ENCODE measurements around the gene SH3GL3. TPM values are rescaled to one million over a fixed set of nuclear protein-coding genes. Genes with fewer than 3 reads are reported as not detected.

SH3GL3 gene
- total and polyA plus RNA-seq, 7 donors, result 0.04 to 0.99 (median 0.63) TPM; not detected in 3

DNA sequence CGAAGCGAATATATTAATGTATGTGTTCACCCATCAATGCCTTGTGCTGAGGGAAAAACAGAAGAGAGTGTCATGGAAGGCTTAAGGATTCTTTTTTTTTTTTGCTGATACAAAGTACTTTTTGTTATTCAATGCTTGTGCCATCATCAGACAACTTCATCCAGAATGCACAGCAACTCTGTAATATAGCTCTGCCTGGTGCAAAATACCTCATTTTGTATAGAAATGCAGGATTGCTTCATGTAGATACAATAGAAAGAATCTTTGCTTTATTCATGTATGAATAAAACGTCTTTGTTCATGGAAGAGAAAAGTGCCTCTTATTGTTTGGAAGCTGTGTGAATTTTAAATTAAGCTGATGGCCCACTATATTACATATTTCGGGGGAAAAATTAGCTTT lies 62.9 kb downstream of the SH3GL3 start:
- WGBS, 2 donors, result 76 to 82% methylated on average over 4 of the region's 4 CpGs
- Histone ChIP-seq H3K4me3 (no peak overlapping the region), H3K4me1 (no peaks in the 10 kb centered on the region), H3K27me3 (no peaks in the 10 kb centered on the region), H3K9me3 (no peaks in the 10 kb centered on the region), H3K27ac (no peak overlapping the region), H3K36me3 (no peaks in the 10 kb centered on the region)
- intact Hi-C loops (cut with DNase I), result no loop called here
- DNase-seq, result no peak
- TF ChIP-seq, protein P1, sequence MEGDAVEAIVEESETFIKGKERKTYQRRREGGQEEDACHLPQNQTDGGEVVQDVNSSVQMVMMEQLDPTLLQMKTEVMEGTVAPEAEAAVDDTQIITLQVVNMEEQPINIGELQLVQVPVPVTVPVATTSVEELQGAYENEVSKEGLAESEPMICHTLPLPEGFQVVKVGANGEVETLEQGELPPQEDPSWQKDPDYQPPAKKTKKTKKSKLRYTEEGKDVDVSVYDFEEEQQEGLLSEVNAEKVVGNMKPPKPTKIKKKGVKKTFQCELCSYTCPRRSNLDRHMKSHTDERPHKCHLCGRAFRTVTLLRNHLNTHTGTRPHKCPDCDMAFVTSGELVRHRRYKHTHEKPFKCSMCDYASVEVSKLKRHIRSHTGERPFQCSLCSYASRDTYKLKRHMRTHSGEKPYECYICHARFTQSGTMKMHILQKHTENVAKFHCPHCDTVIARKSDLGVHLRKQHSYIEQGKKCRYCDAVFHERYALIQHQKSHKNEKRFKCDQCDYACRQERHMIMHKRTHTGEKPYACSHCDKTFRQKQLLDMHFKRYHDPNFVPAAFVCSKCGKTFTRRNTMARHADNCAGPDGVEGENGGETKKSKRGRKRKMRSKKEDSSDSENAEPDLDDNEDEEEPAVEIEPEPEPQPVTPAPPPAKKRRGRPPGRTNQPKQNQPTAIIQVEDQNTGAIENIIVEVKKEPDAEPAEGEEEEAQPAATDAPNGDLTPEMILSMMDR (IDR thresholded peaks at IDR 0.05), result no peak
- TF ChIP-seq EP300 (IDR thresholded peaks at IDR 0.05) (no peak), POLR2A (IDR thresholded peaks at IDR 0.05) (no peak), POLR2AphosphoS5 (IDR thresholded peaks at IDR 0.05) (no peak)

DNA sequence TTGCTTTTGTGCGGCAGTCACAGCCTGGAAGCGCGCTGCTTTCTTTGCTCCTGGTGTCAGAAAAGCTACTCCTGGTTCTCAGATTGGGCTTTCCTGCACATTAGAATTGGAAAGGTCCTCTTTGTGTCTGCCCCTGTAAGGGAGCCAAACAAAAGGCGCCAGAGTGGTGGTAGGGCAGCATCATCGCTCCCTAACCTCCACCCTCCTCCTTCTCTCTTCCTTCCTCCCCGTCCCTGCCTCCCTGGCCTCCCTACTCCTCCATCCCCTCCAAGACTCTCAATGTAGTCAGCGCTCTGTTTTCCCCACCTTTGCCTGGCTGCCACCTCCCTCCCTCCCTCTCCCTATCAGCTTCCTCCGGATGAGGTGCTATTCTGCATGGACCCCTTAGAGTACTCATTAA lies 65.3 kb downstream of the SH3GL3 start:
- no peaks in the 10 kb centered on the region for H3K36me3 ChIP-seq
- DNase-seq, result no peak
- no peak overlapping the region for H3K4me3 ChIP-seq
- TF ChIP-seq, protein P1 (IDR thresholded peaks at IDR 0.05), result no peak
- no peak for TF ChIP-seq POLR2A (IDR thresholded peaks at IDR 0.05)
- no peak for TF ChIP-seq POLR2AphosphoS5 (IDR thresholded peaks at IDR 0.05)
- no peak for TF ChIP-seq EP300 (IDR thresholded peaks at IDR 0.05)
- no peaks in the 10 kb centered on the region for H3K9me3 ChIP-seq
- intact Hi-C loops (cut with DNase I), result no loop called here
- no peaks in the 10 kb centered on the region for H3K4me1 ChIP-seq
- no peak overlapping the region for H3K27ac ChIP-seq
- 50 to 71% methylated on average over 8 of the region's 8 CpGs for WGBS, 2 donors
- no peaks in the 10 kb centered on the region for H3K27me3 ChIP-seq

DNA sequence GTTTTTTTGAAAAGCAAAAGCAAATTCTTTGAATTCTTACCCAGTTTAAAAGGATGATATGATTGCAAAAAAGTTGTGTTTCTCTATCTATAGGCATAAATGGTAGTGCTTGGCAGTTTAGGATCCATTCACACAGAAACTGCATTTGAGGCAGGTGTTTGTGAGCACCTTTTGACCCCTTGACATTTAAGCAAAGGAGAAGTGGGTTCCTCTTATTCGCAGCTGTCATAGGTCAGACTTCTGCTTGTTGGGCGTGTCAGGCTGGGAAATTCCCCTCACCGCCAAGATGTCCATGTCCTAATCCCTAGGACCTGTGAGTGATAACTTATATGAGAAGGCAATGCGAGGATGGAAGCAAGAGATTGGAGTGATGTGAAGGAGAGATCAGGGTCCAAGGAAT lies 67.4 kb downstream of the SH3GL3 start:
- no peaks in the 10 kb centered on the region for H3K9me3 ChIP-seq
- no peak for TF ChIP-seq EP300 (IDR thresholded peaks at IDR 0.05)
- no peak for TF ChIP-seq POLR2A (IDR thresholded peaks at IDR 0.05)
- TF ChIP-seq, protein P1 (IDR thresholded peaks at IDR 0.05), result no peak
- no peak for TF ChIP-seq POLR2AphosphoS5 (IDR thresholded peaks at IDR 0.05)
- intact Hi-C loops (cut with DNase I), result no loop called here
- H3K27ac ChIP-seq, result no peak overlapping the region
- no peaks in the 10 kb centered on the region for H3K4me1 ChIP-seq
- DNase-seq, result no peak
- 59 to 82% methylated on average over 4 of the region's 4 CpGs for WGBS, 2 donors
- H3K4me3 ChIP-seq, result no peak overlapping the region
- no peaks in the 10 kb centered on the region for H3K27me3 ChIP-seq
- H3K36me3 ChIP-seq, result no peaks in the 10 kb centered on the region

DNA sequence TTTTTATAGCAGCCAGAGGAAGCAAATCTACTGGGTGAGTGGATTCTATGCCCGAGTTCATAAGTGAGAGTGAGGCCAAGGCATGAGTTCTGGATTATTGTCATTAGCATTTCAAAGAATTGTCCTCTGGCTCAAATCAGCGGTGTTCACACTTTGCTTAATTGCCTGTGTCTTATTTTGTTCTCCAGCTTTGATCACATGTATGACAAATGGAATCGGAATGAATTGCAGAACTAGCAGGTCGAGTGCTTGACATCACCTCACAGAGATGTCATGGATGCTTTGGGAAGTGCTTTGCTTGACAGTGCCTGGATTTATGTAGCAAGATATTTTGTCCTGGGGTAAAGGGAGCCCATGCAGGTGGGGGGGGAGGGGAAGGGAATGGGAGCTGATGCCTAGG lies 68.0 kb downstream of the SH3GL3 start:
- no peak overlapping the region for H3K4me3 ChIP-seq
- no peak for DNase-seq
- intact Hi-C loops (cut with DNase I), result no loop called here
- no peak overlapping the region for H3K27ac ChIP-seq
- H3K4me1 ChIP-seq, result no peaks in the 10 kb centered on the region
- WGBS, 2 donors, result 56 to 71% methylated on average over 4 of the region's 4 CpGs
- no peaks in the 10 kb centered on the region for H3K9me3 ChIP-seq
- H3K36me3 ChIP-seq, result no peaks in the 10 kb centered on the region
- TF ChIP-seq EP300 (IDR thresholded peaks at IDR 0.05), result no peak
- no peaks in the 10 kb centered on the region for H3K27me3 ChIP-seq

DNA sequence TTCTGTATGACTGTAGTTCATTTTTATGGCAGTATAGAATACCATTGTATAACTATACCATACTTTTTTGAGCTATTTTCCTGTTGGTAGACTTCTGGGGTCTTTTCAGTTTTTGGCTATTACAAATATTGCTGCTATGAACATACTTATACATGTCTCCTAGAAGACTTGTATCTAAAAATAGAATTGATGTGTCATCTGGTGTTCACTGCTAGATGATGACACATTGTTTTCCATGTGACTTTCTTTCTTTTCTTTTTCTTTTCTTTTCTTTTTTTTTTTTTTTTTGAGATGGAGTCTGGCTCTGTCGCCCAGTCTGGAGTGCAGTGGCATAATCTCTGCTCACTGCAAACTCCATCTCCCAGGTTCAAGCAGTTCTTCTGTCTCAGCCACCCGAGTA lies 69.8 kb downstream of the SH3GL3 start:
- DNase-seq, result no peak
- no peaks in the 10 kb centered on the region for H3K27me3 ChIP-seq
- H3K9me3 ChIP-seq, result no peaks in the 10 kb centered on the region
- H3K27ac ChIP-seq, result no peak overlapping the region
- intact Hi-C loops (cut with DNase I), result no loop called here
- WGBS, 2 donors, result 86 to 91% methylated on average over 2 of the region's 2 CpGs
- no peaks in the 10 kb centered on the region for H3K4me1 ChIP-seq
- TF ChIP-seq, protein P1 (IDR thresholded peaks at IDR 0.05), result no peak
- TF ChIP-seq POLR2A (IDR thresholded peaks at IDR 0.05) (no peak), EP300 (IDR thresholded peaks at IDR 0.05) (no peak), POLR2AphosphoS5 (IDR thresholded peaks at IDR 0.05) (no peak)
- H3K36me3 ChIP-seq, result no peaks in the 10 kb centered on the region
- no peak overlapping the region for H3K4me3 ChIP-seq
